Adipocyte (in vitro differentiated cells): Measurements from ENCODE around the gene SLX4IP.
A peak's percentile ranks its signal among the peaks of the same experiment; 100 is the strongest.
"Not testable (repeated sequence)": the region's sequence is repeated elsewhere in the genome, so short reads cannot be mapped to it uniquely, and the experiment has no call there.

ENCODE experiments used
- DNase-seq: peaks from one replicate; pipeline ENCODE4 v3.0.0-alpha.2; 2015; ENCODE audit warnings: low read depth
- H3K27me3 ChIP-seq: replicated peaks from 2 replicates; pipeline ENCODE4 v1.7.0; 2013; ENCODE audit warnings: mild to moderate bottlenecking, low read length, moderate library complexity; ENCODE audit not compliant: control insufficient read depth, insufficient read depth
- H3K36me3 ChIP-seq: 2 replicates; pipeline ENCODE4 v1.7.0; 2013; ENCODE audit warnings: low read length, mild to moderate bottlenecking, moderate library complexity; ENCODE audit not compliant: control insufficient read depth, insufficient read depth, severe bottlenecking
- H3K4me1 ChIP-seq: 2 replicates; pipeline ENCODE4 v1.7.0; 2013; ENCODE audit warnings: mild to moderate bottlenecking, low read length, moderate library complexity; ENCODE audit not compliant: control insufficient read depth, insufficient read depth
- H3K4me3 ChIP-seq: 2 replicates; pipeline ENCODE4 v1.7.0; 2013; ENCODE audit warnings: mild to moderate bottlenecking, low read length, moderate library complexity
- H3K9ac ChIP-seq: 2 replicates; pipeline ENCODE4 v1.7.0; 2013; ENCODE audit warnings: mild to moderate bottlenecking, low read length, moderate library complexity
- H3K9me3 ChIP-seq: 2 replicates; pipeline ENCODE4 v1.7.0; 2013; ENCODE audit warnings: mild to moderate bottlenecking, low read length, moderate library complexity; ENCODE audit not compliant: control insufficient read depth

SLX4IP gene

GRCh38 chr20:10597637-10598036, 162.5 kb downstream of the SLX4IP start:
- Histone ChIP-seq H3K36me3 (no peaks in the 10 kb centered on the region), H3K4me3 (no peak overlapping the region), H3K9me3 (no peaks in the 10 kb centered on the region), H3K27me3 (no peaks in the 10 kb centered on the region), H3K4me1 (peaks cover 19% of the 10 kb centered on the region), H3K9ac (no peak overlapping the region)
- DNase-seq: no peak

DNA sequence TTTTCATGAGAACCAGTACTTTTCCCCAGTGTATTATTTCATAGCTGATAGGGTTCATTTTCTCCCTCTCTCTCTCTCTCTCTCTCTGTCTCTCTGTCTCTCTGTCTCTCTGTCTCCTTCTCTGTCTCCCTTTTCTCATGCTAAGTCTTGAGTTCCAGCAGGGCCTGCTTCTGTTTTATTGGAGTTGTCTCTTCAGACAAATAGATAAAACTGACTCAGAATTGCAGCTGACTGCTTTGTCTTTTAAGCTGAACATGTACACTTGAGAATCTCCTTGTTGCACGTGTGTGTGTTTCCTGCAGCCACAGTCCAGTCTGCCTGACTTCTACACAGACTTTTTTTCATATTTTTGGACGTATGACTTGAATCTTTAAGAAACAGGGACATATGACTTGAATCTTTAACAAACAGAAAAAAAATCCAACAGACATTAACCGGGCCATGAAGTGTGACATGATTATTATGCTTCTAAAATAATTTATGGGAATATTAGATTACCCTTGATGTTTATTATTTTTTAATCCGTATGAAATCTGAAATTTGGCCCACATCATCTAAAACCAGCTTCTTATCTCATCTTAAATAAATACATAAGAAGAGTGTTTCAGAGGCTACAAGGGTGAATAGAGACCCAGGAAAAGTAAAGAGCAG, 167.2 kb downstream of the SLX4IP start:
- Histone ChIP-seq H3K9me3 (no peaks in the 10 kb centered on the region), H3K36me3 (no peaks in the 10 kb centered on the region), H3K4me1 (peaks cover 27% of the 10 kb centered on the region), H3K4me3 (no peak overlapping the region), H3K27me3 (no peaks in the 10 kb centered on the region), H3K9ac (no peak overlapping the region)
- no peak for DNase-seq

DNA sequence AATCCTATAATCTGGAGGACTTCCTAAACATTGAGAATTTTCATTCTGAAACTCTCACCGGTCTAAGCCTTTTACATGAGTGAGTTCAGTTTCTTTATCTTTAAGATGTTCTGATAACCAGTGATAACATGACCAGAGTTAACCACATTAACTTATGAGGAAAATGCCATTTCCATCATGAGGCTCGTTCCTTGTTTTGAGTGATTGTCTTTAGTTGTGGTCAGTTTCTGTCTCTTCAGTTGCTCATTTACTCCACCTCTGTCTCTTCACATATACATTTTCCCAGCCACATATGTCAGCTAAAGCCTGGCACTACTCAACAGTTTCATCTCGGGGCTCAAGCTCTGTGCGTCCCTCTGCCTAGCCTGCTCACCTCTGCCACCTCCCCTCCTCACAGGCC, 168.3 kb downstream of the SLX4IP start:
- H3K27me3 ChIP-seq: no peaks in the 10 kb centered on the region
- H3K36me3 ChIP-seq: no peaks in the 10 kb centered on the region
- peaks cover 26% of the 10 kb centered on the region for H3K4me1 ChIP-seq
- H3K9ac ChIP-seq: no peak overlapping the region
- H3K9me3 ChIP-seq: no peaks in the 10 kb centered on the region
- no peak overlapping the region for H3K4me3 ChIP-seq
- DNase-seq: no peak

DNA sequence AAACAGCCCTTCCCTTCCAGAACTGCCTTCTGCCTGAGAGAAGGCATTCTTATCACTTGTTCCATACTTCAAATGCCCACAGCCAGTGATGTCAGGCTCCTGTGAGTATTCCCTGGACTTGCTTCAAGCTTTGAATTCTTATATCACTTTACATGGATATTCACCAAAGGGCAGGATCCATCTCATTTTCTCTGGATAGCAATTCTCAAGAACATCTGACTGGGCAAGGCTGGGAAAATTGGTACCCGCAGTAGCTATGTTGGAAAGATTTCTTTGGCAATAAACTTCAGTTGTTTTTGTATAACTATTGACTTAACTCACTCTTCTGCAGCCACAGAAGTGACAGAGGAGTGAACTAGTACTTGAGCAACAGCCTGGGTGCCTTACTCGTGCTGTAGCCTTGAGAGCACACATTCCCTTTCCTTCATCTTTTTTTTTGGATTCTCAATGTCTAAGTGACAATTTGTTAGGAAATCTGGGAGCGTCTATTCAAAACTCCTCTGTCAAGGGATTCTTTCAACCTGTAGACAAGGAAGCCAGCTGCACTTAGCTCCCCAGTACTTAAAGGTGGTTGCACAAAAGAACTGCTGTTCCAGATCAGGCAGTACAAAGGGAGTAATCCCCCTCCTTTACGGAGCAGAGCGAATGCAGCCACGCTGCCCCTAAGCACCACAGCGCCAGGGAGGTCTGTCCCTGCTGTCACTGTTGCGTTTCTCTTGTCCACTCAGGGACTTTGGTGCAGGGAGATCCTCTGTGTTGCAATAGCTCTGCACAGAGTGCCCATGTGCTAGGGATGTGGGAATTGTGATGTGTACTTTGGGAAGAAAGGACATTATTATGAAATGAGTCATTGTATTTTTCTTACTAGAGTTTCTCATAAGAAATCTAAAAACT, 169.1 kb downstream of the SLX4IP start:
- H3K9ac ChIP-seq: peak overlapping the region; percentile 75
- H3K4me1 ChIP-seq: peaks cover 29% of the 10 kb centered on the region
- H3K27me3 ChIP-seq: no peaks in the 10 kb centered on the region
- no peaks in the 10 kb centered on the region for H3K36me3 ChIP-seq
- H3K4me3 ChIP-seq: peak overlapping the region; percentile 75
- peak; percentile 95 for DNase-seq
- no peaks in the 10 kb centered on the region for H3K9me3 ChIP-seq

GRCh38 chr20:10604865-10605440, 169.8 kb downstream of the SLX4IP start:
- no peaks in the 10 kb centered on the region for H3K27me3 ChIP-seq
- H3K4me3 ChIP-seq: peak overlapping the region; percentile 75
- no peaks in the 10 kb centered on the region for H3K36me3 ChIP-seq
- peak overlapping the region; percentile 60 for H3K9ac ChIP-seq
- H3K9me3 ChIP-seq: no peaks in the 10 kb centered on the region
- DNase-seq: peak; percentile 47
- peaks cover 36% of the 10 kb centered on the region for H3K4me1 ChIP-seq

- Histone ChIP-seq H3K27me3 (no peaks in the 10 kb centered on the region), H3K9ac (peak overlapping the region; percentile 60), H3K36me3 (no peaks in the 10 kb centered on the region), H3K4me3 (peak overlapping the region; percentile 75), H3K4me1 (peaks cover 43% of the 10 kb centered on the region), H3K9me3 (no peaks in the 10 kb centered on the region)
- DNase-seq: no peak
Observed at GRCh38 chr20:10605547-10606195, 170.6 kb downstream of the SLX4IP start.

DNA sequence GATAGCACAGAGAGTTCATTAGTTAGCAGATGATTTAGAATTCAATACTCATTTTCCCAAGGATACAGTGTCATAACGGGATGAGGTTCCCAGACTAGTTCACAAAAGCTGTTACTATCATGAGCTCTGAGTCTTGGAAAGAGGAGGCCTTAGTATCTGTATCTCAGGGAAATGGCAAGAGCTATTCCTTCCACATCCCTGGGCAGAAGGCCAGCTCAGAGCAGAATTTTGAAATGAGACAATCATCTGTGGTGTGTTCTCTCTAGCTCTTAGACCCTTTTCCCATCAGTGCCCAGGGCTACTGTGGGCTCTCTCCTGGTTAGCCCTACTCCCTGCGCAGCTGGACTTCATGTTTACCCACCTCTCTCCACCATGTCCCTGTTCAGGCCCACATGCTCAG, 174.2 kb downstream of the SLX4IP start:
- Histone ChIP-seq H3K4me1 (peaks cover 34% of the 10 kb centered on the region), H3K9ac (peak overlapping the region; percentile 71), H3K36me3 (no peaks in the 10 kb centered on the region), H3K27me3 (no peaks in the 10 kb centered on the region), H3K4me3 (peak overlapping the region; percentile 61), H3K9me3 (no peaks in the 10 kb centered on the region)
- peak; percentile 76 for DNase-seq

GRCh38 chr20:10609770-10610169, 174.7 kb downstream of the SLX4IP start:
- Histone ChIP-seq H3K9me3 (no peaks in the 10 kb centered on the region), H3K27me3 (no peaks in the 10 kb centered on the region), H3K4me1 (peaks cover 31% of the 10 kb centered on the region), H3K36me3 (no peaks in the 10 kb centered on the region), H3K4me3 (peak overlapping the region; percentile 61), H3K9ac (peak overlapping the region; percentile 71)
- peak; percentile 65 for DNase-seq

DNA sequence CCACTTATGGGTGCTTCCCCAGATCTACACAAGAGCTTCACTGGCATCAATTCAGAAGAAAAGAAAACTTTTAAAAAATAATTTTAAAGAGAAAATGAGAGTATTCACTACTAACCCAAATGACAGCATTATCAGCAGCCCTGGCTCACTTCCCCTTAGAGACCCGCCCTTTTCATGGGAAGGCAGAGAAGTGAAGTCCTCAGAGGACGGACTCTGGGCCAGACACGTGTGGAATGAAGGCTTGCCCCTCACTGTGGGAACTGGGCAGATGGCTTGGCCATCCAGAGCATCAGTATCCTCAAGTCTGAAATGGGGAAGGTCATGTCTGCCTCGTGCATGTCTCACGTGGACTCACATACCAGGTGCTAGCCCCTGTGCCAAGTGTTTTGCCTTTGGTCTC, 175.1 kb downstream of the SLX4IP start:
- Histone ChIP-seq H3K27me3 (no peaks in the 10 kb centered on the region), H3K9ac (peak overlapping the region; percentile 71), H3K9me3 (no peaks in the 10 kb centered on the region)

DNA sequence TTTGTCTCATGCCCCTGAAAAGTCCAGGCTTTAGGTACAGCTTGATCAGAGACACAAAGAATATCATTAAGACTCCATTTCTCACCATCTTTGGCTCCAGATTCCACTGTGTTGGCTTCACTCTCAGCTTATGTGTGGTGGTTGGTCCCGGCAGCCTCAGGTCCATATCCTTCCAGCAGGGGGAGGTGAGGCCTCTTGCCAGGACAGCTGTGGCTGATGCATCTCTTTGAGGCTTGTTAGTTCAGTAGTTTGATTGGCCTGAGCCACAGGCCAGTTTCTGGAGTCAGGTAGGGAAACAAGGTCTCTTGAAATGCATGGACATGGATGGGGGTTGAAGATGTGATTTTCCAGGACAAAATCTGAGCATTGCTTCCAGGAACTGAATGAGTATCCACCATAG, 176.3 kb downstream of the SLX4IP start:
- no peaks in the 10 kb centered on the region for H3K27me3 ChIP-seq
- no peak overlapping the region for H3K9ac ChIP-seq
- no peaks in the 10 kb centered on the region for H3K36me3 ChIP-seq
- no peaks in the 10 kb centered on the region for H3K9me3 ChIP-seq
- H3K4me3 ChIP-seq: no peak overlapping the region
- no peak for DNase-seq
- H3K4me1 ChIP-seq: peaks cover 19% of the 10 kb centered on the region

More for the DNA sequence above, 175.1 kb downstream of the SLX4IP start:
- H3K36me3 ChIP-seq: no peaks in the 10 kb centered on the region
- peaks cover 26% of the 10 kb centered on the region for H3K4me1 ChIP-seq
- no peak for DNase-seq
- H3K4me3 ChIP-seq: no peak overlapping the region

- H3K27me3 ChIP-seq, H3K4me3 ChIP-seq, H3K9me3 ChIP-seq, DNase-seq, H3K9ac ChIP-seq, H3K36me3 ChIP-seq: not testable (repeated sequence)
- H3K4me1 ChIP-seq: peaks cover 19% of the 10 kb centered on the region
Observed at GRCh38 chr20:10613426-10613825, 178.3 kb downstream of the SLX4IP start.
